Measurements from ENCODE around the gene TRMT61A. TPM values are rescaled to one million over a fixed set of nuclear protein-coding genes. Genes with fewer than 3 reads are reported as not detected.

TRMT61A gene
- total and polyA plus RNA-seq, 10 of the 15 experiments (the other 5 are each of a cell fraction or from before 2014, with no cell fraction given): 0.11 to 21.9 (median 11.4) TPM

DNA sequence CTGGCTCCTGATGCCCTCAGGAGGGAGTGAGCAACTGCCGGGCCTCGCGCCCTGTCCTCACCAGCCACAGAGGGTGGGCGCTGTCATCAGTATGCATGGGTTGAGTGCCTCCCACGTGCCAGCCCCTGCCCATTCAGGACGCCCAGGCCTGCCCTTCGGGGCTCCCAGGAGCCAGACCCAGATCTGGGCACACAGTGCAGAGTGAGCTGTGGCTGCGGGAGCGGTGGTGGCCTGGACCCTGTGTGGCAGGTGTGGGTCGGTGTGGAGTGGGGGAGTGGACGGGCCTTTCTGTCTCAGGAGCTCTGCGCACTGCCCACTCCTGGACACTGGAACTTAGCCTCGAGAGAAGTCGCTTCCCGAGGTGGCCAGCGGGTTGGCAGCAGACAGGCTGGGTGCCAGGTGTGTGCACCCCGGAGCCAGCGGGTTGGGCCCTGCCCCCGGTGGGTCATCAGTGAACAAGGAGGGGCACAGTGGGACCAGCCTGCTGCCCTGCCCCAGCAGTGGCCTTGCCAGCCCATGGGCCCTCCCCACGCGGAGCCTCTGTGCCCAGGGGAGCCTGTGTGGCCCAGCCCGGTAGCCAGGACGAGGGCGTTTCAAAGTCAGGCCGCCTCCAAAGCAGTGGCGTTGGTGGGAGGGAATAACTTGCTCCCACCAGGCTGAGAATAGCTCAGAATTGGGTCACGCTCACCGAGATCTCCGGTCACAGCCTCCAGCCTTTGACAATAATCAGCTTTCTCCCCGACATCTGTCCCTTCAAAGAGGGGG lies 9.5 kb downstream of the TRMT61A start:
- TF ChIP-seq POLR2A (IDR thresholded peaks at IDR 0.05; ENCODE audit: low read depth, low read length): peak; percentile 44; the same call in 1 of the 2 replicates
- TF ChIP-seq, protein P1, sequence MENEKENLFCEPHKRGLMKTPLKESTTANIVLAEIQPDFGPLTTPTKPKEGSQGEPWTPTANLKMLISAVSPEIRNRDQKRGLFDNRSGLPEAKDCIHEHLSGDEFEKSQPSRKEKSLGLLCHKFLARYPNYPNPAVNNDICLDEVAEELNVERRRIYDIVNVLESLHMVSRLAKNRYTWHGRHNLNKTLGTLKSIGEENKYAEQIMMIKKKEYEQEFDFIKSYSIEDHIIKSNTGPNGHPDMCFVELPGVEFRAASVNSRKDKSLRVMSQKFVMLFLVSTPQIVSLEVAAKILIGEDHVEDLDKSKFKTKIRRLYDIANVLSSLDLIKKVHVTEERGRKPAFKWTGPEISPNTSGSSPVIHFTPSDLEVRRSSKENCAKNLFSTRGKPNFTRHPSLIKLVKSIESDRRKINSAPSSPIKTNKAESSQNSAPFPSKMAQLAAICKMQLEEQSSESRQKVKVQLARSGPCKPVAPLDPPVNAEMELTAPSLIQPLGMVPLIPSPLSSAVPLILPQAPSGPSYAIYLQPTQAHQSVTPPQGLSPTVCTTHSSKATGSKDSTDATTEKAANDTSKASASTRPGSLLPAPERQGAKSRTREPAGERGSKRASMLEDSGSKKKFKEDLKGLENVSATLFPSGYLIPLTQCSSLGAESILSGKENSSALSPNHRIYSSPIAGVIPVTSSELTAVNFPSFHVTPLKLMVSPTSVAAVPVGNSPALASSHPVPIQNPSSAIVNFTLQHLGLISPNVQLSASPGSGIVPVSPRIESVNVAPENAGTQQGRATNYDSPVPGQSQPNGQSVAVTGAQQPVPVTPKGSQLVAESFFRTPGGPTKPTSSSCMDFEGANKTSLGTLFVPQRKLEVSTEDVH (IDR thresholded peaks at IDR 0.05; ENCODE audit: low read depth, partially characterized antibody): no peak
- no peak for TF ChIP-seq STAT1 (conservative IDR thresholded peaks at IDR 0.05)
- TF ChIP-seq, protein P2, sequence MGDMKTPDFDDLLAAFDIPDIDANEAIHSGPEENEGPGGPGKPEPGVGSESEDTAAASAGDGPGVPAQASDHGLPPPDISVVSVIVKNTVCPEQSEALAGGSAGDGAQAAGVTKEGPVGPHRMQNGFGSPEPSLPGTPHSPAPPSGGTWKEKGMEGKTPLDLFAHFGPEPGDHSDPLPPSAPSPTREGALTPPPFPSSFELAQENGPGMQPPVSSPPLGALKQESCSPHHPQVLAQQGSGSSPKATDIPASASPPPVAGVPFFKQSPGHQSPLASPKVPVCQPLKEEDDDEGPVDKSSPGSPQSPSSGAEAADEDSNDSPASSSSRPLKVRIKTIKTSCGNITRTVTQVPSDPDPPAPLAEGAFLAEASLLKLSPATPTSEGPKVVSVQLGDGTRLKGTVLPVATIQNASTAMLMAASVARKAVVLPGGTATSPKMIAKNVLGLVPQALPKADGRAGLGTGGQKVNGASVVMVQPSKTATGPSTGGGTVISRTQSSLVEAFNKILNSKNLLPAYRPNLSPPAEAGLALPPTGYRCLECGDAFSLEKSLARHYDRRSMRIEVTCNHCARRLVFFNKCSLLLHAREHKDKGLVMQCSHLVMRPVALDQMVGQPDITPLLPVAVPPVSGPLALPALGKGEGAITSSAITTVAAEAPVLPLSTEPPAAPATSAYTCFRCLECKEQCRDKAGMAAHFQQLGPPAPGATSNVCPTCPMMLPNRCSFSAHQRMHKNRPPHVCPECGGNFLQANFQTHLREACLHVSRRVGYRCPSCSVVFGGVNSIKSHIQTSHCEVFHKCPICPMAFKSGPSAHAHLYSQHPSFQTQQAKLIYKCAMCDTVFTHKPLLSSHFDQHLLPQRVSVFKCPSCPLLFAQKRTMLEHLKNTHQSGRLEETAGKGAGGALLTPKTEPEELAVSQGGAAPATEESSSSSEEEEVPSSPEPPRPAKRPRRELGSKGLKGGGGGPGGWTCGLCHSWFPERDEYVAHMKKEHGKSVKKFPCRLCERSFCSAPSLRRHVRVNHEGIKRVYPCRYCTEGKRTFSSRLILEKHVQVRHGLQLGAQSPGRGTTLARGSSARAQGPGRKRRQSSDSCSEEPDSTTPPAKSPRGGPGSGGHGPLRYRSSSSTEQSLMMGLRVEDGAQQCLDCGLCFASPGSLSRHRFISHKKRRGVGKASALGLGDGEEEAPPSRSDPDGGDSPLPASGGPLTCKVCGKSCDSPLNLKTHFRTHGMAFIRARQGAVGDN (IDR thresholded peaks at IDR 0.05): no peak
- peak; percentile 5; the same call in 2 of the 3 replicates for ATAC-seq

More for the DNA sequence above, 9.5 kb downstream of the TRMT61A start:
- no peak overlapping the region for H3K4me3 ChIP-seq
- no peak overlapping the region for H2AFZ ChIP-seq (ENCODE audit: control insufficient read depth, low read depth, low read length)
- intact Hi-C loops (cut with micrococcal nuclease; ENCODE audit: unreplicated experiment): no loop called here
- no peaks in the 10 kb centered on the region for H3K4me1 ChIP-seq (ENCODE audit: control insufficient read depth, insufficient read depth, low read length)
- SMC1A ChIA-PET (ENCODE audit: uncharacterized antibody, unreplicated experiment): no interaction called here
- no peaks in the 10 kb centered on the region for H3K27me3 ChIP-seq (replicated peaks in 1 of 2; ENCODE audit: control insufficient read depth in 2 of 2, insufficient read depth in 2 of 2, low read length in 1 of 2)
- RAD21 ChIA-PET (ENCODE audit: unreplicated experiment): no interaction called here
- 38% methylated on average over 25 of the region's 30 CpGs for WGBS (ENCODE audit: insufficient coverage, insufficient replicate concordance, low lambda C conversion rate, missing lambda C conversion rate)
- H3K9me3 ChIP-seq (replicated peaks; ENCODE audit: control insufficient read depth, insufficient read depth, low read length): no peaks in the 10 kb centered on the region
- H3K4me2 ChIP-seq (ENCODE audit: control insufficient read depth, insufficient read depth): no peak overlapping the region
- in situ Hi-C loops (cut with MboI): no loop called here
- H3K36me3 ChIP-seq (ENCODE audit: control insufficient read depth in 2 of 2, insufficient read depth in 2 of 2, low read length in 1 of 2): peaks cover 0 to 4% of the 10 kb centered on the region in 2 experiments; a peak in 2 of 4 replicates
- H3K9ac ChIP-seq (ENCODE audit: control insufficient read depth, insufficient read depth, low read length): no peak overlapping the region
- no peaks in the 10 kb centered on the region for H4K20me1 ChIP-seq (ENCODE audit: control insufficient read depth, insufficient read depth)
- no peak overlapping the region for H3K27ac ChIP-seq (ENCODE audit: control insufficient read depth, insufficient read depth)
- FAIRE-seq (no peak), DNase-seq (ENCODE audit: low read depth, low spot score) (no peak)
- no TSS peak for BruUV-seq (replicated peaks)
- CTCF ChIA-PET: interaction anchor here (1.6 kb wide), 1 partner anchor 19 kb away, joined by 4 read pairs; no protein-coding TSS in a partner anchor
- POLR2A ChIA-PET: no interaction called here
- H3K79me2 ChIP-seq (ENCODE audit: control insufficient read depth, insufficient read depth, low read length): no peaks in the 10 kb centered on the region
